DMS 273 treated with DMSO at 0.1 percent for 48 hours (cell line): Measurements from ENCODE around the gene COL27A1.
"Not testable (repeated sequence)": the region's sequence is repeated elsewhere in the genome, so short reads cannot be mapped to it uniquely, and the experiment has no call there.

Experiments used
- DNase-seq: peaks from one replicate; lab custom pipeline; 2025; lab: John Stamatoyannopoulos, UW

COL27A1 gene

DNA sequence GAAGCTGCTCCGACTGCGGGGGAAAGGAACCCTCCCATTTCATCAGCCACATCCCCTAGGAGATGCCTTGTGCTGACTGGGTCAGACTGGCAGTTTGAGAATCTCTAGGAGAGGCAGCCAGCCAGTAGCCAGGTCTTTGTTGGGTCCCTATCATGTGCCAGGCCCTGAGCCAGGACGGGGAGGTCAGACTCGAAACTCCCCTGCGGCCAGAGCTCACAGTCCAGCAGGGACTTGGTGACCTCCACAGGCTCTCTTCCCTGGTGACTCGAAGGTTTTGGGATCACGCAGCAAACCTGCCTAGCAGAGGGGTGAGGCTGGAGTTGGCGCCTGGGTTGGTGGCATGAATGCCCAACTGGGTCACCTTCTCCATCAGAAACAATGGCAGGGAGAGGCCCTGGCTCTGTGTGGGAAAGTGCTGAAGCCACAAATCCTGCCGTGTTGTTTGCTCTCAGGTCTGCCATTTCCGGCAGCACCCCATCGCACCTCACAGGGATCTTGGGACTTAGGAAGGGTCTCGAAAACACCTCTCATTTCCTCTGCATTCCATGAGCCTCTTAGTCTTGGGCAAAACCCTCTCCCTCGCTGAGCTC, 153.1 kb downstream of the COL27A1 start:
- no peak for DNase-seq

- DNase-seq, result no peak
Observed at GRCh38 chr9:114309096-114309495, 153.8 kb downstream of the COL27A1 start.

- no peak for DNase-seq
Observed at GRCh38 chr9:114310471-114311450, 155.4 kb downstream of the COL27A1 start.

- no peak for DNase-seq
Observed at GRCh38 chr9:114311571-114312512, 156.5 kb downstream of the COL27A1 start.

DNA sequence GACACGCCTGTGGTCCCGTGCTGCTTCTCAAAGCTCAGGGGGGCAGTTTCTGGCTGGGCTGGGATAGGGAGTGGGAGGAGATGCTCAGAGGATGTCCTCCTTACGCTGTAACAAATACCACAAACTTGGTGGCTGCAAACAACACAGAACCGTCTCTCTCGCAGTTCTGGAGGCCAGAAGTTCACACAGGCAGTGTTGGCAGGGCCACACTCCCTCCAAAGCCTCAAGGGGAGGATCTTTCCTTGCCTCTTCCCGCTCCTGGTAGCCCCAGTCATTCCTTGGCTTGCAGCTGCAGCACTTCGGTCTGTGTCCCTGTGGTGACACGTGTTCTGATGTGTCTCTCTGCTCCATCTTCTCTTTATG, 157.2 kb downstream of the COL27A1 start:
- no peak for DNase-seq

DNA sequence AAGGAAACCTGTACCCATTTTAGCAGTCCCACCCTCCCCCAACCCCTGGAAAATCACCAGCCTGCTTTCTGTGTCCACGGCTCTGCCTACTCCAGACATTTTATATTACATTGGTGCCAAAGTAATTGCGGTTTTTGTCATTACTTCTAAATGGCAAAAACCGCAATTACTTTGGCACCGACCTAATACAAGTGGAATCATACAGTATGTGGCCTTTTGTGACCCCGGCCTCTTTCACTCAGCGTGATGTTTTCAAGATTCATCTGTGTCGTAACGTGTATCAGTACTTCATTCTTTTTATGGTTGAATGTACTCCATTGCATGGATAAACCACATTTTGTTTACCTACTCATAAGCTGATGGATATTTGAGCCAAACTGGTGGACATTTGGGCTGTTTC, 157.8 kb downstream of the COL27A1 start:
- DNase-seq, result no peak

DNA sequence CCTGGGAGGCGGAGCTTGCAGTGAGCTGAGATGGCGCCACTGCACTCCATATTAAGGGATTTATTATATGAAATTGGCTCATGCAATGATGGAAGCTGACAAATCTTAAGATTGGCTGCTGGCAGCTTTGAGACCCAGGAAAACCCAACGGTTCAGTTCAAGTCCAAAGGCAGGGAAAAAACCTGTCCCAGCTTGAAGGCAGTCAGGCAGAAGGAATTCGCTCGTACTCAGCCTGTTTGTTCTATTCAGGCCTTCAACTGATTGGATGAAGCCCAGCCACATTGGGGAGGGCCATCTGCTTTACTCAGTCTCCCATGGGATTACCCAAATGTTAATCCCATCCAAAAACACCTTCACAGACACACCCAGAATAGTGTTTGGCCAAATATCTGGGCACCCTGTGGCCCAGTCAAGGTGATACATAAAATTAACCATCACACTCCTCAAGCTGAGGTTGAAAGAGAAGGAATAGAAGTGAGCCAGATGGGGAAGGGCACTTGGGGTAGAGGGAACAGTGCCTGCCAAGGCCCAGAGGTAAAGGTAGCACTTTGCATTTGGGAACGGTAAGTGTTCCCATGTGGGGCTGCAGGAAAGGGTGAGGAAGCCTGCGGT, 159.0 kb downstream of the COL27A1 start:
- no peak for DNase-seq

- DNase-seq, result peak; percentile 15
Observed at GRCh38 chr9:114314881-114315722, 159.8 kb downstream of the COL27A1 start.

DNA sequence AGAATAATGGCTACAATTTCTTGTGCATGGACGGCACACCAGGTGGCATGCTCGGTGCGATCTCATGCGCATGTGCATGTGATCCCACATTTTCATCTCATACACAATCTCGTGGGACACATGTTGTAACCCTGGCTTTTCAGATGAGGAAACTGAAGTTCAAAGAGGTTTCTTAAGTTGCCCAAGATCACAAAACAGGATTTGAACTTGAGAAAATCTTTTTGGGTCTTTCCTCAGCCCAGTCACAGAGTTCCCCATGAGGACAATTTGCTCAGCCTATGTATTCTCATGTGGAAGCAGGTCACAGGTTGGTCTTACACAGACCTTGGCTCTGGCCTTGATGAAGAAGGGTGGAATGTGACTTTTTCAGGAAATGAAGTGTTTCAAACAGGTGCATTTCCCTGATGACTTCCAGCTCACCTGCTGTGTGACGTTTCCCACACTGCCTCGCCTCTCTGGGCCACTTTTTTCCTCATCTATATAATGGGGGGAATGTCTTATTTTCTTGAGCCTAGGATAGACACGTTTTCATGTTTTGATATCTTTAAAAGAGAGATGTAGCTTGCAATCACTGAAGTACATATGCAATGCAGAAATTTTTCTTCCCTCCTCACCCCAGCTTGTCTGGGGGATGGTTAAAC, 160.5 kb downstream of the COL27A1 start:
- no peak for DNase-seq

DNA sequence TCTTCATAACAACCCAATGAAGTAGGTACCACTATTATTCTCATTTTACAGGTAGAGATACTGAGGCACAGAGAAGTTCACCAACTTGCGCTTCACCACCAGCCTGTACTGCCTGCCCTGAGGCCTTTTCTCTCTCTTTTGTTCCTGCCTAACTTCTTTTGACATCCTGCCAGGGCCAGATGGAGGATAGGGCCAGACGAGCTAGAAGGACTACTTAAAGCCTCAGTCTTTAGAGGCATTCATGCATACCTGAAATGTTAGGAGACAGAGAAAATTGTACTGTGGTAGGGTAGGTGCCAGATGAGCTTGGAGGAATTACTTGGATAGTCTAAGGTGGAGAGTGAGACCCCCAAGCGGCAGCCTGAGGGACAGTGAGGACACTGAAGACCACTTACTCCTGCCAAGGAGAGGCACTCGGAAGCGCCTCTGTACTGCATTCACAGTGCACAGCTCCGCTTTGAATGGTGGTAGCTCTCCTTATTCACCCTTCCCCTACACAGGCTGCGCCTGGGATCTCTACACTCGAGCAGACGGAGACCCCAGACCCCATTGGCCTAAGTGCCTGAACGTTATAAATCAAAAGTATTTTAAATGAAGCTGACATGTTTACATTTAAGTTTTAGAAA, 161.4 kb downstream of the COL27A1 start:
- peak; percentile 87 for DNase-seq

GRCh38 chr9:114317665-114318357, 162.5 kb downstream of the COL27A1 start:
- DNase-seq, result no peak

DNA sequence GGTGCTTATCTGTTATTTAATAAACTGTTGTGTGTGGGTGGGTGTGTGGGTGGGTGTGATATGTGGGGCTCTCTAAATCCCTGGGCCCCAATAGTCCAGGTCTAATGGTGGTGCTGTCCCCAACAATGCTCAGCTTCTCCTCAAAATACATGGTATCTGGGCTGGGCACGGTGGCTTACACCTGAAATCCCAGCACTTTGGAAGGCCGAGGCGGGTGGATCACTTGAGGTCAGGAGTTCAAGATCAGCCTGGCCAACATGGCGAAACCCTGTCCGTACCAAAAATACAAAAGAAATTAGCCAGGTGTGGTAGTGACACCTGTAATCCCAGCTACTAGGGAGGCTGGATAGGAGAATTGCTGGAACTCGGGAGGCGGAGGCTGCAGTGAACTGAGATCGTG, 163.1 kb downstream of the COL27A1 start:
- DNase-seq, result no peak

GRCh38 chr9:114319147-114319546, 163.8 kb downstream of the COL27A1 start:
- no peak for DNase-seq

DNA sequence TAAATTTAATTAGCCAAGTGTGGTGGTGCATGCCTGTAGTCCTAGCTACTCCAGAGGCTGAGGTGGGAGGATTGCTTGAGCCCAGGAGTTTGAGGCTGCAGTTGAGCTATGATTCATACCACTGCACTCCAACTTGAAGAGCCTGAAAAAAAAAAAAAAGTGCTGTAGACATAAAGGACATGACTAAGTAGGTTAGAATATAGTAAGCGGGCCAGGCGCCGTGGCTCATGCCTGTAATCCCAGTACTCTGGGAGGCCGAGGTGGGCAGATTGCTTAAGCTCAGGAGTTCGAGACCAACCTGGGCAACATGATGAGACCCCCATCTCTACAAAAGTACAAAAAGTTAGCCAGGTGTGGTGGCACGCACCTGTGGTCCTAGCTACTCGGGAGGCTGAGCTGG, 165.4 kb downstream of the COL27A1 start:
- not testable (repeated sequence) for DNase-seq

GRCh38 chr9:114321759-114322158, 166.4 kb downstream of the COL27A1 start:
- DNase-seq, result no peak

DNA sequence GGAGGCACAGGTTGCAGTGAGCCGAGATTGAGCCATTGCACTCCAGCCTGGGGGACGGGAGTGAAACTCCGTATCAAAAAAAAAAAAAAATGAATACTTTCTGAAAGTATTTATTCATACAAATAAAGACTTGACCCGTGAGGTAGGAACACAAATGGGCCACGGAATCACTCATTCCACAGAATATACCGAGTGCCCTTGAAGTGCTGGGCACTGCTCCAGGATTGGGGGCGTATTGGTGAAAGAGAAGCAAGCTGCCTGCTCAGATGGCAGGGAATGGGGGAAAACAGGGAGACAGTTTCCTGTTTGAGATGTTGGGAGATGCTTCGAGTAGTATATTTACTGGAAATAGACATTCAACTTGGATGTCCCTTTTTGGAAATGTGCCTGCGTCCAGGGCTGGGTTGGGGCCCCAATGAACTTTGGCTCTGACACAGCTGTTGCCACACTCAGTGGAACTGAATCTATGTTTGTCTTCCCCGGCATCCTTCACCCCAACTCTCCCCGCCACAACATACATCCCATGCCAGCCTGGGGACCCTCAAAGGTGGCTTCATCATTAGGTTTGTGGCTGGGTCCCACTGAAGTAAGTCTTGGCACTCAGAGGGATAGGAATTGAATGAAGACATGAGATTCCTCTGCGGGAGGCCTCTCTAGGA, 167.0 kb downstream of the COL27A1 start:
- not testable (repeated sequence) for DNase-seq

- not testable (repeated sequence) for DNase-seq
Observed at GRCh38 chr9:114322831-114323531, 167.6 kb downstream of the COL27A1 start, which contains the start of gene ORM1. Gene ORM1 (plus strand): TSS chr9:114323098. CDS start chr9:114323134, 36 bp downstream.

GRCh38 chr9:114323849-114324248, 168.5 kb downstream of the COL27A1 start:
- DNase-seq, result not testable (repeated sequence)
